Ovary (tissue), 3 donors: ENCODE measurements around the gene PLCB4.

Source experiments
- CTCF ChIP-seq, 3 donors: fragments of 450-650 bp in 2 of 3; fragments of 200-600 bp in 1 of 3; IDR thresholded peaks; one replicate each; pipeline versions ENCODE4 v1.5.1 to v1.8.0; 2016 to 2022; ENCODE audit warnings: antibody characterized with exemption in 3 of 3, mild to moderate bottlenecking in 1 of 3
- POLR2A ChIP-seq: fragments of 450-650 bp; IDR thresholded peaks from one replicate; pipeline ENCODE4 v1.6.1; 2017; ENCODE audit warnings: antibody characterized with exemption, mild to moderate bottlenecking, moderate library complexity
- donor health status: DM: no; HTN: no; CAD: no.

DNA sequence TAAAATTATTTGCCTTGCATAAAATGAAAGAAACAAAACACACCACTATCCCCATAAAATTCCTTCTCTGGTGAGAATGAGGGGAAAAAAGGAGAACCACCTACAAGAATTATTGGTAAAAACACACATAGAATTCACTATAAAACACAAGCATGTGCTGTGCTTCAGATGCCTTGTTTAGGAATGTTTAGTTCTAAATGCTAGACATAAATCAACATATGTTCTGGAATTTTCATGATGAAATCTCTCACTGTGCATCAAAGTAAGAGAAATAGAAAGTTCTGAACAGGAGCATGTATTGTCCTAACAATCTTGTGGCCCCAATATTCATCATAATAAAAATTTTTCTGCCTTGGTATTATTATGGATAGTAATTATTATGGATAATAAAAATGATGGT is 111.0 kb downstream of the PLCB4 start:
- no peak for TF ChIP-seq CTCF (IDR thresholded peaks at IDR 0.05)
- TF ChIP-seq POLR2A = no peak
